Measurements from ENCODE around the gene ERCC6L2. TPM values are rescaled to one million over a fixed set of nuclear protein-coding genes. Genes with fewer than 3 reads are reported as not detected.

Gene ERCC6L2
- total RNA-seq, 2 experiments from 2014 or later, result 30.8 to 31.3 TPM

DNA sequence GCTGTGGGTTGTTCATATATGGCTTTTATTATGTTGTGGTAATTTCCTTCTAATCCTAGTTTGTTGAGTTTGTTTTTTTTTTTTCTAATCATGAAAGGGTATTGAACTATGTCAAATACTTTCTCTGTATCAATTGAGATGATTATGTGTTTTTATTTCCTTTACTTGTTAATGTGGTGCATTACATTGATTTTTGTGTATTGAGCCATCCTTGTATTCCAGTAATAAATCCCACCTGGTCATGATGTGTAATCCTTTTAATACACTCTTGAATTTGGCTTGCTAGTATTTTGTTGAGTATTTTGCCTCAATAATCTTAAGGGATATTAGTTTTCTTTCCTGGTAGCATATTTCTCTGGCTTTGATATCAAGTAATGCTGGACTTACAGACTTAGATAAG, 13.1 kb upstream of the ERCC6L2 start:
- no peaks in the 10 kb centered on the region for H3K27me3 Mint-ChIP-seq
- DNase-seq, result no peak
- H3K27ac ChIP-seq (ENCODE audit: low read depth in 1 of 2, low read length in 2 of 2), result no peak overlapping the region
- TF ChIP-seq, protein P1, sequence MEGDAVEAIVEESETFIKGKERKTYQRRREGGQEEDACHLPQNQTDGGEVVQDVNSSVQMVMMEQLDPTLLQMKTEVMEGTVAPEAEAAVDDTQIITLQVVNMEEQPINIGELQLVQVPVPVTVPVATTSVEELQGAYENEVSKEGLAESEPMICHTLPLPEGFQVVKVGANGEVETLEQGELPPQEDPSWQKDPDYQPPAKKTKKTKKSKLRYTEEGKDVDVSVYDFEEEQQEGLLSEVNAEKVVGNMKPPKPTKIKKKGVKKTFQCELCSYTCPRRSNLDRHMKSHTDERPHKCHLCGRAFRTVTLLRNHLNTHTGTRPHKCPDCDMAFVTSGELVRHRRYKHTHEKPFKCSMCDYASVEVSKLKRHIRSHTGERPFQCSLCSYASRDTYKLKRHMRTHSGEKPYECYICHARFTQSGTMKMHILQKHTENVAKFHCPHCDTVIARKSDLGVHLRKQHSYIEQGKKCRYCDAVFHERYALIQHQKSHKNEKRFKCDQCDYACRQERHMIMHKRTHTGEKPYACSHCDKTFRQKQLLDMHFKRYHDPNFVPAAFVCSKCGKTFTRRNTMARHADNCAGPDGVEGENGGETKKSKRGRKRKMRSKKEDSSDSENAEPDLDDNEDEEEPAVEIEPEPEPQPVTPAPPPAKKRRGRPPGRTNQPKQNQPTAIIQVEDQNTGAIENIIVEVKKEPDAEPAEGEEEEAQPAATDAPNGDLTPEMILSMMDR (IDR thresholded peaks at IDR 0.05), result no peak
- H3K4me3 ChIP-seq (ENCODE audit: low read length), result no peak overlapping the region
- no peaks in the 10 kb centered on the region for H3K4me1 Mint-ChIP-seq (ENCODE audit: low read depth)
- H3K4me3 Mint-ChIP-seq, result no peak overlapping the region
- peaks cover 4 to 12% of the 10 kb centered on the region in 2 experiments for H3K9me3 ChIP-seq (ENCODE audit: control insufficient read depth in 1 of 2, insufficient read depth in 1 of 2, low read length in 2 of 2)
- no peak for ATAC-seq (ENCODE audit: poor library complexity)
- POLR2A ChIA-PET, result no interaction called here
- no peaks in the 10 kb centered on the region for H3K36me3 ChIP-seq (ENCODE audit: insufficient read depth, low read length)
- no peaks in the 10 kb centered on the region for H3K4me1 ChIP-seq (ENCODE audit: insufficient read depth, low read length)
- peaks cover 3% of the 10 kb centered on the region for H3K36me3 Mint-ChIP-seq (ENCODE audit: low read depth)
- intact Hi-C loops (cut with DNase I, micrococcal nuclease), result no loop called here
- no peak overlapping the region for H3K27ac Mint-ChIP-seq
- H3K9me3 Mint-ChIP-seq, result peaks cover 3% of the 10 kb centered on the region
- CTCF ChIA-PET, result no interaction called here
- no peaks in the 10 kb centered on the region for H3K27me3 ChIP-seq (ENCODE audit: control insufficient read depth in 1 of 2, insufficient read depth in 2 of 2, low read length in 2 of 2)

DNA sequence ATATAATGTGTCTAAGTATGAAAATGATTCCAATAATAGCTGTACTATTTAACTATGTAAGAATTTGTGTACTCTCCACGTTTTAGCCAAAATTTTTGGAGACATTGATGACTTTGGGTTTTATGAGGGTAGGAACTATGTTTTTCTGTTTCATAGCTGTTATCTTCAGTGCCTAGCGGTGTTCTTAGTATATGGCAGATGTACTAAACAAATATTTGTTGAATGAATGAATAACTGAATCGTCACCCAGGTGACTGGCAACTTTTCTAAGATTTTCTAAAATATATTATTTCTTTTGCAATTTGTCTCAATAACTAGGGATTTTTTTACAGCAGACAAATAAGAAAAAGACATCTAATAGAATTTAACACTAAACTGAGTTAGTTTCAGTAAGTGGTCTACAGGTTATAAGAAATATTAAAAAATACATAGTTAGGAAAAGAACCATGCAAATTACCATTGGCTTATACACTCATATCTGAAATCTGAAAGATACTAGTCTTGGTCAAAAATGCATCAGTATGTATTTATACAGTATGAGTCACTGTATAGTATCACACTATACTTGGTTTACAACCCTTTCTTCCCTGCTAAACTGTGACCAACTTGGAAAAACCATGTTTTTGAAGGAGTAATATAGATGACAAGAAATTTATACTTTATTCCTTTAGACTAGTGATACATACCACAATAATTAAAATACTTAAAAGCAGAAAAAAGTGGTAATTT, 10.5 kb upstream of the ERCC6L2 start:
- Mint-ChIP-seq H3K27me3 (no peaks in the 10 kb centered on the region), H3K9me3 (peaks cover 3% of the 10 kb centered on the region), H3K4me1 (ENCODE audit: low read depth) (no peaks in the 10 kb centered on the region), H3K36me3 (ENCODE audit: low read depth) (peaks cover 8% of the 10 kb centered on the region), H3K27ac (no peak overlapping the region), H3K4me3 (no peak overlapping the region)
- Histone ChIP-seq H3K4me3 (ENCODE audit: low read length) (no peak overlapping the region), H3K9me3 (ENCODE audit: control insufficient read depth in 1 of 2, insufficient read depth in 1 of 2, low read length in 2 of 2) (peaks cover 4 to 15% of the 10 kb centered on the region in 2 experiments), H3K27ac (ENCODE audit: low read depth in 1 of 2, low read length in 2 of 2) (no peak overlapping the region), H3K4me1 (ENCODE audit: insufficient read depth, low read length) (no peaks in the 10 kb centered on the region), H3K36me3 (ENCODE audit: insufficient read depth, low read length) (no peaks in the 10 kb centered on the region), H3K27me3 (ENCODE audit: control insufficient read depth in 1 of 2, insufficient read depth in 2 of 2, low read length in 2 of 2) (no peaks in the 10 kb centered on the region)
- CTCF ChIA-PET, result no interaction called here
- POLR2A ChIA-PET, result interaction anchor here (0.5 kb wide), 1 partner anchor 145 kb away, joined by 3 read pairs; no protein-coding TSS in a partner anchor
- DNase-seq (no peak), ATAC-seq (ENCODE audit: poor library complexity) (no peak)
- TF ChIP-seq, protein P1 (IDR thresholded peaks at IDR 0.05), result no peak
- intact Hi-C loops (cut with DNase I, micrococcal nuclease), result no loop called here

DNA sequence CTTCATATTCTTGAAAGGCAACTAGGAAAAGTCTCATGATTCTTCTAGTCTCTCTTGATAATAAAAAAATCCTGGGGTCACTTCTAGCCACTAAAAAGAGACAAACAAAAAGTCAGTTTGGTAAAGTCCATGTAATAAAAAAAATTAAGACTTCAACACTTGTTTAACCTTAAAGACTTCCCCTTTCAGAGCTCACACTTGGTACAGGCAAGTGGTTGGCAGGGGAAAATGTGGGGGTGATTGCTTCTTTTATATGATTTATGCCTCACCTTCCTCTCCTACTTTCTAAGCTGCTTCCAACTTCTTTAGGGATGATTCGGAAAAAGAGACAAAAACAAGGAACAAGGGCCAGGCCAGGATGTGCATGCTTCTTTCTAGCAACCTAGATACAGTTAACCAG, 5.1 kb upstream of the ERCC6L2 start:
- CTCF ChIA-PET, result no interaction called here
- Histone ChIP-seq H3K27me3 (ENCODE audit: control insufficient read depth in 1 of 2, insufficient read depth in 2 of 2, low read length in 2 of 2) (no peaks in the 10 kb centered on the region), H3K9me3 (ENCODE audit: control insufficient read depth in 1 of 2, insufficient read depth in 1 of 2, low read length in 2 of 2) (peaks cover 4 to 13% of the 10 kb centered on the region in 2 experiments), H3K27ac (ENCODE audit: low read depth in 1 of 2, low read length in 2 of 2) (no peak overlapping the region), H3K4me1 (ENCODE audit: insufficient read depth, low read length) (peaks cover 11% of the 10 kb centered on the region), H3K4me3 (ENCODE audit: low read length) (no peak overlapping the region), H3K36me3 (ENCODE audit: insufficient read depth, low read length) (peaks cover 6% of the 10 kb centered on the region)
- peaks cover 18% of the 10 kb centered on the region for H3K4me1 Mint-ChIP-seq (ENCODE audit: low read depth)
- no peaks in the 10 kb centered on the region for H3K27me3 Mint-ChIP-seq
- intact Hi-C loops (cut with DNase I, micrococcal nuclease), result loop anchor here (10.0 kb wide), 3 partner anchors 144 to 556 kb away; partner anchors contain the start of gene FANCC (in 1 of the 2)
- no peak for ATAC-seq (ENCODE audit: poor library complexity)
- DNase-seq, result no peak
- POLR2A ChIA-PET, result interaction anchor here (0.6 kb wide), 1 partner anchor 12 kb away, joined by 3 read pairs; no protein-coding TSS in a partner anchor
- no peaks in the 10 kb centered on the region for H3K9me3 Mint-ChIP-seq
- no peak overlapping the region for H3K4me3 Mint-ChIP-seq
- TF ChIP-seq, protein P1 (IDR thresholded peaks at IDR 0.05), result no peak
- no peak overlapping the region for H3K27ac Mint-ChIP-seq
- H3K36me3 Mint-ChIP-seq (ENCODE audit: low read depth), result peaks cover 5% of the 10 kb centered on the region
